GM19043 (cell line): ENCODE measurements around the gene APEX1.
"Not testable (repeated sequence)": the region's sequence is repeated elsewhere in the genome, so short reads cannot be mapped to it uniquely, and the experiment has no call there.

Experiments
- ATAC-seq: cut with Tn5 transposase; IDR thresholded peaks from one replicate; pipeline ENCODE4 v1.9.1; 2021; ENCODE audit warnings: low read depth; ENCODE audit not compliant: unreplicated experiment

APEX1 gene

DNA sequence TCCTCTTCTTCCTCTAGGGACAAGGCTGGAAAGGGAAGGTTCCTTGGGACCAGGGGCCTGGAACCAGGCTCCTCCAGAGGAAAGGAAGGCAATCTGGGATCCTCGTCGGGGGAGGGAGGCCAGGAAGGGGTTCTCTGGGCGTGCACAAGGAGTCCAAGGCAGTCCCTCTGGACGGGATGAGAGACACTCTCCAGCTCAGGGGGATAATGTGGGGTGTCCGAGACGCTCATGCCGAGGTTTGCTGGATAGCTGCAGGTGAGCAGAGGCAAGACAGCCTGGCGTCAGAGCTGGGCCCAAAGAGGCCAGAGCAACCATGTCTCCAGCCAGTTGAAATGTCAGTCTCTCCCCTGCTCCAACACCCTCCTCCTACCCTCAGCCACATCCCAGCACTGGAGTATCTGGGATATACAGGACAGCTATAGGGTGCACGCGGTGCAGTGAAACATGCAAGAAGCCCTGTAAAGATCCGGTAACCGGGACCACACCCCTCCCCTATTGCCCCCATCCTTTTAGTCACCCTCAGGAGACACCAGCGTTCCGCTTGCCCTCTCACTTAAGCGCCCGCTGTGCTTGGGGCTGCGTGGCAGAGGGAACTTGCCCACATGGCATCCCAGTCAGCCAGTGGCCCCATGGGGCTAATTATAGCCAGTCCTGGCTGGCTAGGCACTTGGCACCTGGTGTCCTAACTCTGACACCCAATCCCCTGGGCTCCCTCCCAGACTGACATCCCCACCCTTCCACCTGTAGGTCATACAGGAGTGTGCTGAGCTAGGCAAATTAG lies 19.3 kb upstream of the APEX1 start, which contains the start of gene KLHL33:
KLHL33 (minus strand) TSS at position 585 of the 781 bp plus-strand sequence; CDS start at position 230, 355 bp downstream.
- ATAC-seq, result no peak

DNA sequence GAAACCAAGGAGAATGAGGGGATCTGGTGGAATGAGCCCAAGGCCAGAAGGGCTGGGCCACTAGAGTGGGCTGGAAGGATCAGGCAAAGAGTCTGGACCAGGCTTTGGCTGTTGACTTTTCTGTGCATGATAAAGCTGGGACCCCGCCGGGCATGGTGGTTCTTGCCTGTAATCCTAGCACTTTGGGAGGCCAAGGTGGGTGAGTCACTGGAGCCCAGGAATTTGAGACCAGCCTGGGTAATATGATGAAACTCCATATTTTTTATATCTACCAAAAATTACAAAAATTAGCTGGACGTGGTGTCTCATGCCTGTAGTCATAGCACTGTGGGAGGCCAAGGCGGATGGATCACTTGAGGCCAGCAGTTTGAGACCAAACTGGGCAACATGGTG lies 18.7 kb upstream of the APEX1 start:
- no peak for ATAC-seq

- no peak for ATAC-seq
Measured at GRCh38 chr14:20438664-20439063, 16.4 kb upstream of the APEX1 start.

DNA sequence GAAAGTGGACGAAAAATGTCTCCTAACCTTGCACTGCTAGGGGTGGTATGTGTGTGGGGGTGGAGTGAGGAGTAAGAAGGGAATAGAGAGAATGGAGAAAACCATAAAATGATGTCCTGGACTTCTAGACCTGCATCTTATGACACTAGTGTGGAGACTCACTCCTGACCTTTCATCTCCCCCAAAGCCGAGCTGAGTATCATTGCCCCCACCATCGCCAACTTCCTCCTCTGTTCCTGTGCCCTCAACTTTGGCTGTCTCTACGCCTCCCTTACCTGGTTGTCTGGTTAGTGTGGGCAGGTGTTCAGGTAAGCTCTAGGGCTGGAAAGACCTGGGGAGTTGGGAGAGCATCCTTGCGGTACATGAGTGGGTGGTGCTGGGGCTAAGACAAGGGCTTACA lies 14.6 kb upstream of the APEX1 start:
- no peak for ATAC-seq

DNA sequence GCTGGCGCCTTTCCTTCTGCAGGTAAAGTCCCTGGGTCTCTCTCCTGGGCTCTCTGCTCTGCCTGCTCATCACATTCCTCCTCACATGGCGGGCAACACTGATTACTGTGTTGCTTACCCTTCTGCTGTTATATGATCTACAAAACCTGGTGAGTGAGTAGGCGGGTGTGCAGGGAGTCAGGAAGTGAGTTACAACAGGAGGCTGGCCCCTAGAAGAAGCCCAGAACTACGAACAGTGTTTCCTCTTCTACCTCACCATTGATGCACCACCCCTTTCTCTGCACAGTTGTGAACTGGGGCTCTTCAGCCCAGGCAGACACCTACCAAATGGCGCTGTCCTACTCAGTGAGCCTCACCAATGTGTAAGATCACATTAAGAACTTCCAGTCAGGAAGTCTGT lies 14.1 kb upstream of the APEX1 start:
- no peak for ATAC-seq

DNA sequence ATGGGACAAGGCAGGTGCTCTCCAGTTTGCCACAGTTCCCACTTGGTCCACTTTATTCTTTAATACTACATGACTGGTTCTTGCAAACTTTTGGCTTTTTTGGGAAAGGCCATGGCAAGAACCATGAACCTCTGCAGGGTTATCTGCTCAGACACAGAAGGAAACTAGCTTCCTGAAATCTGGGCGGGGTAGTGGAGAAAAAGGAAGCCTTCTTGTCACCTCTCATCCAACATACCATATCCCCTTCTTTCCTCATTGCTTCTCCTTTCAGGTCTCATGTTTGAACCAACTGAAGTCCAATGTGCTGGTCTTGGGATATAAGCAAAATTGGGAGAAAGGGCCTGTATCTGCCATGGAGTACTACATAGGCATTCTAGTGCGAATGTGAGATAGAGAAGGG lies 13.6 kb upstream of the APEX1 start:
- no peak for ATAC-seq

GRCh38 chr14:20443650-20444049 lies 11.4 kb upstream of the APEX1 start:
- not testable (repeated sequence) for ATAC-seq

- ATAC-seq, result no peak
Measured at GRCh38 chr14:20446889-20447288, 8.1 kb upstream of the APEX1 start.

- not testable (repeated sequence) for ATAC-seq
Measured at GRCh38 chr14:20452831-20453230, 2.2 kb upstream of the APEX1 start.

DNA sequence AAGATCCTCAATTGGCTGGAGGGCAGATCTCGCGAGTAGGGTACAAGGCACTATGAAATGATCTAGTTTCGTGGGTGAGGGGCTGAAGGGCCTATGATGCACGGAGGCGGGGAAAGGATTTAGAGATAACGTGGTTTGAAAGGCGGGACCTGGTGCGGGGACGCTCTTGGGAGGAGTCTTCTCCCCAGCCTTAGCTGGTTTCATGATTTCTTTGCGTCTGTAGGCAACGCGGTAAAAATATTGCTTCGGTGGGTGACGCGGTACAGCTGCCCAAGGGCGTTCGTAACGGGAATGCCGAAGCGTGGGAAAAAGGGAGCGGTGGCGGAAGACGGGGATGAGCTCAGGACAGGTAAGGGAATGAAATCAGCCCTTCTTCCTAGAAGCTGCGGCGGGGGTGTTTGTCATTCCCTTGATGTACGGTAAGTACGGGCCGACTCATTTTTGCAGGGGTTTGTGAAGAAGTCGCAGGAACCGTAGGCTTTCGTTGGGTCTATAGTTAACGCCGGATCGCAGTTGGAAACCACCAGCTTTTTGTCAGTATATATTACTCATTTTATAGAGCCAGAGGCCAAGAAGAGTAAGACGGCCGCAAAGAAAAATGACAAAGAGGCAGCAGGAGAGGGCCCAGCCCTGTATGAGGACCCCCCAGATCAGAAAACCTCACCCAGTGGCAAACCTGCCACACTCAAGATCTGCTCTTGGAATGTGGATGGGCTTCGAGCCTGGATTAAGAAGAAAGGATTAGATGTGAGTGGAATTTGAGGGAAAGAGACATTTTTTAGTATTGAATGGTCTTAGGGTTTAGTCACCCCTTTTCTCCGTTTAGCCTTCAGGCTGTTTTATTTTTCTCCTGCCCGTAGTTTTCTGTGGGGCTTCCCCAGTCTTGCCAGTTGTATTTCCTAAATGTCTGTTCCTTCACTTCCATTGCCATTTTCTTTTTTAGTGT lies 602 bp downstream of the APEX1 start:
- peak; percentile 29 for ATAC-seq

DNA sequence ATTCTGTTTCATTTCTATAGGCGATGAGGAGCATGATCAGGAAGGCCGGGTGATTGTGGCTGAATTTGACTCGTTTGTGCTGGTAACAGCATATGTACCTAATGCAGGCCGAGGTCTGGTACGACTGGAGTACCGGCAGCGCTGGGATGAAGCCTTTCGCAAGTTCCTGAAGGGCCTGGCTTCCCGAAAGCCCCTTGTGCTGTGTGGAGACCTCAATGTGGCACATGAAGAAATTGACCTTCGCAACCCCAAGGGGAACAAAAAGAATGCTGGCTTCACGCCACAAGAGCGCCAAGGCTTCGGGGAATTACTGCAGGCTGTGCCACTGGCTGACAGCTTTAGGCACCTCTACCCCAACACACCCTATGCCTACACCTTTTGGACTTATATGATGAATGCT lies 1.9 kb downstream of the APEX1 start:
- ATAC-seq, result no peak

- no peak for ATAC-seq
Measured at GRCh38 chr14:20458031-20458789, 3.2 kb downstream of the APEX1 start.

GRCh38 chr14:20460458-20461224 lies 5.6 kb downstream of the APEX1 start:
- ATAC-seq, result no peak

DNA sequence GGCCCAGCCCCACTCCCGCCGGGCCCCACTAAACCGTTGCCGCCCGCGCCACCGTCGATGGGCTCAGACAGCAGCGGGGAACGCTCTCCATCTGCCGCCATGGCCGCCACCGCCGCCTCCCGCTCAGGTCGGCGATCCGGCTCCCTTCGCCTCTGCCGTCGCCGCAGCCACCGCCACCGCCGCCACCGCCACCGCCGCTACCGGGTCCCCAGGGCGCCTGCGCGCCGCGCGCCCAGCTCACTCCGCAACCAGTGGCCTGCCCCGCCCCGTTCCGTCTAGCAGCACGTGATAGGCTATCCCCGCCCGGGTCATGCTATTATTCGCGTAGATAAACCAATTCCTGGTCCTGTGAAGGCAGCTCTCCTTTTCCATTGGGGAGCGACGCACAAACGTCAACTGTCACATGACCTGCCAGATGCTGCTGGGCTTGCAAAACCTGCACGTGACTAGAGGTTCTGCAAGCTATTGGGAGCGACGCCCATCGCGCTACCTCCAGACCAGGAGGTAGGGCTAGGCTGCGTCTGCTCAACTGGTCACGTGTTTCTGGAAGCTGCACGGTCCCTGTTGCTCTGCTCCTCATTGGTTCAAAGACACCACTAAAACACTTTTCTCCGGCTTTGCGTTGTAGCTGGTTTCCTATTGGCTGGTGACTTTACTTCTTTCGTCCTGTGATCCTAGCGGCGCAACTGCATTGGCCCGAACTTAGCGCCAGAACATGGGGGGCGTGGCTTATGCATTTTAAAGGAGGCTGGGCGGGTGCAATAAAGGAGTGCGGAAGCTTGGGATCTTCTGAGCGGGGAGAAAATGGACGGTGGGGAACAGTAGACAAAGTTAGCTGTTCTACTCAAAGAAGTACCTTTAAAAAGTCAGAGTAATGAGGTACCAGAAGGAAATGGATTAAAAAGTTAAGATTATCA lies 6.5 kb downstream of the APEX1 start, which contains the start of gene PIP4P1:
PIP4P1 (minus strand) TSS at position 210 of the 917 bp plus-strand sequence; CDS start at position 101, 109 bp downstream.
- ATAC-seq, result peak; percentile 94

DNA sequence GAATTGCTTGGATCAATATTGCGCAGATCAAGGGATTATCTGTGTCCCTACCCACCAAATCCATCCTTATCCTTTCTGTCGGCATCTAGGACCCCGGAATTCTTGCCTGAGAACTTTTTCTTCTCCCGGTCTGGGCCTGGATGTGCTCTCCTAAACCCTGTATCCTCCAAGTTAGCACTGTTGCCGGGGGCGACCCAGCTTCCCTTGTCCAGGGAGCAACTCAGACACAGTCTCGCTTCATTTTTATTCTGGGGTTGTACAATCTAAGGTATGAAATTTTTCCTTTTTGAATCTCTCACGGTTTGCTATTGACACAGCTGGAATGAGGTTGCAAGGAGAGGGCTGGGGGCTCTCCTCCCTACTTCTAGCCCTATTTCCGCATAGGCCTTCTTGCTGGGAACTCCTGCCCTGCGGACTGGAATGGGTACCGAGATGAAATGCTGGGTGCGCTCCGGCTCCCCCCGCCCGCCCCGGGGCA lies 13.8 kb downstream of the APEX1 start:
- no peak for ATAC-seq

- ATAC-seq, result peak; percentile 91
Measured at GRCh38 chr14:20469242-20469889, 14.3 kb downstream of the APEX1 start, which contains the start of gene PNP. PNP (plus strand) TSS chr14:20469406; CDS start chr14:20469525, 119 bp downstream.

DNA sequence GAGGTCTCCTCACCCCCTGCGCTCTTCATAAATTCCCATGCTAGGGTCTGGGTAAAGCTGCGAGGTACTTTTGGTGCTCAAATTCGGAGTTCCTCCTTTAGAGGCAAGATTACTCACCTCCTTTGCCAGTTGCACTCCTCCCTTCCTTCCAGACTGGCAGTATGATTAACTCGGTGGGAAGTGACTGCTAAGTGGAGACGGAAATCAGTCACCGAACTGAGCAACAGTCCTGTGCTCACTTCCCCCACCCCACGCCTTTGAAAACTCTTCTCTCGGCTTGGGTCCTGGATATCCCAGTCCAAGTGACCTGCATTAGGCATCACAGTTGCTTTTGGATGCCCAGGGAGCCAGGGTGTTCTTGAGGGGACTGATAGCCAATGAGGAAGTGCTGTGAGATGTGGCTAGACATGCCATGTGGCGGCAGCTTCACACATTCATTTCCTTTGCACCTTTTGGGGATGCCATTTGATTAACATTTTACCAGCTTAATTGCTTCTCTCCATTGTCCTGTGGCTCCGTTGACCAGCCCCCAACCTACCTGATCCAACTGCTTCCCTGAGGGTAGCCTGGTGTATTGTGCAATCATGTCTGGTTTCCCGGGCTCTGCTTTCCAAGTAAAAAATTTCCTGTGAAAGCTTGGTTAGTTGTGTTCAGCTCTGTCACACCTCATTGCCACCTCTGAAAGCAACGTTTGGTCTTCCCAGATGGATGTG lies 15.0 kb downstream of the APEX1 start:
- peak; percentile 30 for ATAC-seq

DNA sequence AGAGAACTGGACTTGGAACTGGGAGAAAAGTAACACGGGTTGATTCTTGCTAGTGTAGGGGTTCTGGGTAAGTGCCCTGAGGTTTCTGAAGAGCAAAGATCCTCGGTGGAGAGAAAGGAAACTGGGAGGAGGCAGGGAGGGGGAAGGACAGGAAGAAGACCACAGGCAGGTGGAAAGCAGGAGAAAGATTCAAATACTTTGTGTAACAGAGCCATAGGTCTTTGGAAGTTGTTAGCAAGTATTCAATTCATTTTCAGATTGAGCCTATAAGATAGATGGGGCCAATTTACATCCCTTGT lies 15.5 kb downstream of the APEX1 start:
- no peak for ATAC-seq
